GM19467 (cell line): ENCODE data around the gene NECAP2.
"Not testable (repeated sequence)": the region's sequence is repeated elsewhere in the genome, so short reads cannot be mapped to it uniquely, and the experiment has no call there.

Experiments
- ATAC-seq: cut with Tn5 transposase; IDR thresholded peaks from one replicate; pipeline ENCODE4 v1.9.1; 2021; ENCODE audit warnings: mild to moderate bottlenecking, moderate library complexity; ENCODE audit not compliant: unreplicated experiment

NECAP2 gene

GRCh38 chr1:16456151-16456550, 15.6 kb downstream of the NECAP2 start:
- ATAC-seq = not testable (repeated sequence)

- no peak for ATAC-seq
These were observed 18.3 kb downstream of the NECAP2 start for GRCh38 chr1:16458831-16459230.

DNA sequence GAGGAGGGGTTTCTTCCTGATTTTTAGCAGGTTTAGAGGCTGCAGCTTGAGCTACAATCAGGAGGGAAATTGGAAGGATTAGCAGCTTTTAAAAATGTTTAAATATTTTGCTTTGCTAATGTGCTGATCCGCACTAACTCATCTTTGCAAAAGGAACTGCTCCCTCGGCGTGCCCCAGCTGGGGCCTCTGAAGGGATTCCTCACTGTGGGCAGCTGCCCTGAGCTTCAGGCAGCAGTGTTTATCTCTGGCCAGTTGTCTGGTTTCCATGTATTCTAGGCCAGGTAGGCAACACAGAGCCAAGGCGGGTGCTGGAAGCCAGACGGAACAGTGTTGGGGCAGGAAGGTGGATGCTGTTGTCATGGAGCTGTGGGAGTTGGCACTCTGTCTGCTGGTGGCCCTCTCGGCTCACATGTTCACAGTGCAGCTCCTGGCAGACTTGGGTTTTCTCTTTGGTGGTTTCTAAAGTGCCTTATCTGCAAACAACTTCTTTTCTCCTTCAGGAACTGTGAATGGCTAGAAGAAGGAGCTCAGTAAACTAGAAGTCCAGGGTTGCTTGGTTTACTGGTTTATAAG, 18.9 kb downstream of the NECAP2 start:
- no peak for ATAC-seq

- no peak for ATAC-seq
These were observed 21.2 kb downstream of the NECAP2 start for GRCh38 chr1:16461681-16462080.

DNA sequence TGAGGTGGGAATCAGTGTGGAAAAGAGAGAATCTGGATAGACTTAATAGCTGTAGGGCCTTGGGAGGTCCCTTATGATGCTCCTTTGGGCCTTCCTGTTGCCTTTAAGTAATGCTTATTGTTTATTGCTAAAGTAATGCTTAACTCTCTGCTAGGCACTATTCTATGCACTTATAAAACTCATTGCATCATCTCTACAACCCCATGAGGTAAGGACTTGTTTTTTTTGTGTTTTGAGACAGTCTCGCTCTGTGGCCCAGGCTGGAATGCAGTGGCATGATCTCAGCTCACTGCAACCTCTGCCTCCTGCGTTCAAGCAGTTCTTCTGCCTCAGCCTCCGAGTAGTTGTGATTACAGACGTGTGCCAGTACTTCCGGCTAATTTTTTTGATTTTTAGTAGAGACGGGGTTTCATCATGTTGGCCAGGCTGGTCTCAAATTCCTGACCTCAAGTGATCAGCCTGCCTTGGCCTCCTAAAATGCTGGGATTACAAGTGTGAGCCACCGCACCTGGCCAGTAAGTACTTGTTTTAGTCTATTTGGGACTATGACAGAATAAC, 22.3 kb downstream of the NECAP2 start:
- ATAC-seq = no peak

DNA sequence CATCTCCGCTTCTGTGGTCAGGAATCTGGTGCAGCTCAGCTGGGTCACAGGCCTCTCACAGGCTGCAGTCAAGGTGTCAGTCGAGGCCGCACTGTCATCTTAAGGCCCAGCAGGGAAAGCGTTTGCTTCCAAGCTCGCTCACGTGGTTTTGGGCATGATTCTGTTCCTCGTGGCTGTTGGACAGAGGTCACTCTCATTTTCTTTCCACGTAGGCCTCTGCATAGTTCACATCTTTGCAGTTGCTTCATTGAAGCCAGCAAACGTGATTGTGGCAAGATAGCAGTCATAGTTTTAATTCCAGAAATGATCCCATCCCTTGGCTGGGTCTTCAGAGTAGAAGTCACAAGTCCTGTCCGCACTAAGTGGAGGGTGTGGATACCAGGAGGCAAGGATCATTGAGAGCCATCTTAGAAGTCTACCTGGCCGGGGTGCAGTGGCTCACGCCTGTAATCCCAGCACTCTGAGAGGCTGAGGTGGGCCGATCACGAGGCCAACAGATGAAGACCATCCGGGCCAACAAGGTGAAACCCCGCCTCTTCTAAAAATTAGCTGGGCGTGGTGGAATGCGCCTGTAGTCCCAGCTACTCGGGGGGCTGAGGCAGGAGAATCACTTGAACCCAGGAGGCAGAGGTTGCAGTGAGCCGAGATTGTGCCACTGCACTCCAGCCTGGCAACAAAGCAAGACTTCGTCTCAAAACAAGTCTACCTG, 24.5 kb downstream of the NECAP2 start:
- ATAC-seq = no peak

DNA sequence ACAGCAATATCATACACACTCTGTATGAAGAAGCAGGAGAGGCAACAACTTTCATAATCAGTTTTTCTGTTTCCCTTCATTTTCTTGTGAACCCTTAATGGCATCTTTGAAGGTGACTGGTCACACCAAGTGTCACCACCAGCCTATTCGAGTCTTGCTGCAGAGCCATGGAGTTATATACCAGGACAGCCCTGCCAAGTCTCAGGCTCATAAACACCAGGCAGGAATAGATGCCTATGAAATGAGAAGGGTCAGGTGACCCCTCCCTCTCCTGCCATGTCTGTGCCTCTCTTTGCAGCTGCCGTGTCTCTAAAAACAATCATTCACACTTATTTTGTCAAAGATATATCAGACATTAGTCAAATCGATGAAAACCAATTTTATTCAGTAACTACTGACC, 28.0 kb downstream of the NECAP2 start:
- no peak for ATAC-seq

DNA sequence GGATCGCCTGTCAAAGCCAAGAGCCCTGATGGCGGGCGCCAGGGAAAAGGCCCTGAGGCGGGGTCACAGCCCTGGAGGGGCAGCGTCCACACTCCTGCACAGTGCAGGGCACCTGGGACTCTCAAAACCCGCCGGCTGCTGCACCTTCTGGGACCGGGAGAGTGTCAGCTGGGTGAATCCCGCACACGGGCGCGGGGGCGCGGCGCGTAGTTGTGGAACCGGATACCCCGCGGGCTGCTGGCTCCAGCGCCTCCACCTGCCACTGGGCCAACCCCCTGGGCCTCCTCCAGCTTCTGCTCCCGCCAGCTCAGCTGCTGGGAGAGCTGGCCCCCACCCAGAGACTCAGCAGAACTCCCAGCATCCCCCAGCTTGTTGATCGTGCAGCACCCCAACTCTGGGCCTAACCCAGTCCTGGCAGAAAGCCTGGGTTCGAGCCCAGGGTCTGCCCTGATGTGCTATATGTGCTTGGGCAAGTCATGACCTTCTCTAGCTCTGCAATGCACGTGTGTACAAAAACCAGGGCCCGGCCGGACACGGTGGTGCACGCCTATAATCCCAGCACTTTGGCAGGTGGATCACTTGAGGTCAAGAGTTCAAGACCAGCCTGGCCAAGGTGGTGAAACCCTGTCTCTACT, 33.8 kb downstream of the NECAP2 start:
- ATAC-seq = no peak

- ATAC-seq = not testable (repeated sequence)
These were observed 34.4 kb downstream of the NECAP2 start for GRCh38 chr1:16474891-16475290.

GRCh38 chr1:16475771-16476770, 35.5 kb downstream of the NECAP2 start:
- ATAC-seq = not testable (repeated sequence)

DNA sequence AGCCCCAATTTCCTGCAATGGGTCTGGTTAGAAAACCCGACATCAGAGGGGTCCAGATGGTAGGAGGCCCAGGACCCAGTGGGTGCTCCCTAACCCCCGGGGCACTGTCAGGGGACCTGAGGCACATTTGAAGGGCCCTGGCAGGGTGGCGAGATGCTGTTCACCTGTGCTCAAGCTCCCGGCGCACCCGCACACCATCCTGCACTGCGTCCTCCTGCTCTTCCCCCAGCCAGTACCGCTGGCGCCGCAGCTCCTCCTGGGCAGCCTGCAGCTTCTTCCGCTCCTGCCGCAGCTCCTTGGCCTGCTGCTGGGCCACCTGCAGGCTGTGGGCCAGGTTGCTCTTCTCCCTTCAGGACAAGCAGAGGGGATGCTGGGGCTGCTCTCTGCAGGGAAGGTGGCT, 37.6 kb downstream of the NECAP2 start:
- no peak for ATAC-seq

DNA sequence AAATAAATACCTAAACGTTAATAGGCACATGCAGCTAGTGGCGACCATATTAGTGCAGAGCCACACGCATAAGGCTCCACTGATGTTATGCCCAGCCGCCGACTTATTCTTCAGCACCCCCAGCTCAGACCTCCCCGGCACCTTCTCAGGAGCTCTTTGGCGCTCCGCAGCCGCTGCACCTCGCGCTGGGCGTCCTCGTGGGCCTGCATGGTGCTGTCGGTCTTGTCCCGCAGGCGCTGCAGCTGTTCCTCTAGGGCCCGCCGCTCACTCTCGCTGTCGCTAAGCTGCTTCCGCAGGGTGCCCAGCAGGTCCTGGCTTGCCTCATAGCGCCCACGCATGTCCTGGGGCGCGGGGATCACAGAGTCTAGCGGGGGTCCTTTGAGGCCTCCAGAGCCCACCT, 42.6 kb downstream of the NECAP2 start:
- not testable (repeated sequence) for ATAC-seq

GRCh38 chr1:16483639-16484500, 43.3 kb downstream of the NECAP2 start:
- ATAC-seq = not testable (repeated sequence)

DNA sequence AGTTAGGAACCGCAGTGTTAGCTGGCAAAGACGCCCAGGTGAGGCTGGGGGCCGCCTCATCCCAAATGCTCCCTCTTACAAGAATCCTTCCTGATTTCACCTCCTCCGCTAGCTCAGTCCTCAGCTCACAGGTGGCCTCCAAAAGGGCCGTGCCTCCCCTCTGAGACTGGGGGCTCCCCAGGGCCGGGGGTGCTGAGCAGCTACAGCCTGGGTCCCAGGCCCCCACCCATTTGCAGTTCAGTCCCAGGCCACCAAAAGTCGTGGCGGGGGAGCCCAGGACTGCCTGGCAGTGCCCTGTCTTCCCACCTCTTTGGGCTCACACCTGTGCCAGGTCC, 43.9 kb downstream of the NECAP2 start:
- no peak for ATAC-seq

- no peak for ATAC-seq
These were observed 44.4 kb downstream of the NECAP2 start for GRCh38 chr1:16484931-16485330.

DNA sequence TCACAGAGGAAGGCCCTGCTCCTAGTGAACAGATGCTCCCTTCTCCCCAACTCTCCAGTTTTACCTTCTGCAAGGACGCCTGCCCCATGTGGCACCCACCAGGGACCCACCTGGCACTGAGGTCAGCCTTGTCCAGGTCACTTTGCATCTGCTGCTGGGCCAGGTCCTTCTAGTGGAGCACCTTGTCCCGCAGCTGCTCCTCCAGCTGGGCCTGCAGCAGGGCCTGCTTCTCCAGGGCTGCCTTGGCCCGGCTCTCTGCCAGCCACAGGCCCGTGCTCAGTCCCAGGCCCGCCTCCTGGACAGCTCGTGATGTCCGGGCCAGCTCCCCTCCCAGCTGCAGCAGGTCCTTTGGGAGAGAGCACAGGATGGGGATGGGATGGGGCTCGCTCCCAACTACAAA, 45.8 kb downstream of the NECAP2 start:
- not testable (repeated sequence) for ATAC-seq

DNA sequence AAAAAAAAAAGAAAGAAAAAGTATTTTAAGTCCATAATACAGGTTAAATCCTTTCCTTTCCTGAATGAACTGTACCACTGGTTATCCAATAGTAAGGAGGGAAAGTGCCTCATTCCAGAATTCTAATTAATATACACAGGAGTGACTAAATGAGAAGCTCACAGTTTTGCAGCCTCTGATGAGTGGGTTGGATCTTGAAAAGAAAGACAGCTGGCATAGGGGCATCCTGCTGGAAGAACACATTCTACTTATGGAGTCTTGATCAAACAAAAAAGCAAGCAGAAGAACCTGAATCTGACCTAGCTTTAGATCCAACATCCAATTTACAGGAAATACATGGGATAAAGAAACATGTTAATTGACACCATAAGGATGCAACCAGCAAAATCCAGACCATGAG, 46.5 kb downstream of the NECAP2 start:
- not testable (repeated sequence) for ATAC-seq

GRCh38 chr1:16489195-16489880, 48.8 kb downstream of the NECAP2 start:
- not testable (repeated sequence) for ATAC-seq

GRCh38 chr1:16491056-16491675, 50.6 kb downstream of the NECAP2 start:
- no peak for ATAC-seq
